H7 (cell line): Measurements from ENCODE around the gene GUK1. TPM values are rescaled to one million over a fixed set of nuclear protein-coding genes. Genes with fewer than 3 reads are reported as not detected.
A peak's percentile ranks its signal among the peaks of the same experiment; 100 is the strongest.
"Not testable (repeated sequence)": the region's sequence is repeated elsewhere in the genome, so short reads cannot be mapped to it uniquely, and the experiment has no call there.

ENCODE experiments used
- DNase-seq: peaks from one replicate; pipeline ENCODE4 v3.0.0; 2012
- H3K27me3 ChIP-seq: 2 replicates; pipeline ENCODE4 v1.6.0; 2011; ENCODE audit warnings: mild to moderate bottlenecking, low read length; ENCODE audit not compliant: control insufficient read depth, insufficient read depth
- H3K36me3 ChIP-seq: replicated peaks from 2 replicates; pipeline ENCODE4 v1.5.1; 2011; ENCODE audit warnings: low read length; ENCODE audit not compliant: control insufficient read depth, insufficient read depth
- H3K4me3 ChIP-seq: 2 replicates; pipeline ENCODE4 v1.5.1; 2011; ENCODE audit warnings: low read depth, mild to moderate bottlenecking, control low read depth, low read length, moderate library complexity; ENCODE audit not compliant: insufficient read depth
- total RNA-seq: library from RNA; depleted of rRNA; stranded (reverse); fragments of >200 nt; shearing (Covaris generic); gene quantifications from 2 replicates; pipeline ENCODE4 v1.2.3, GENCODE V29; 2014

Gene GUK1
- total RNA-seq, 1 experiment from 2014 or later: 216 TPM

GRCh38 chr1:228176461-228177182 lies 36.5 kb downstream of the GUK1 start:
- DNase-seq: no peak
- Histone ChIP-seq H3K4me3 (no peak overlapping the region), H3K27me3 (no peaks in the 10 kb centered on the region; the same call in 1 of the 2 replicates), H3K36me3 (no peaks in the 10 kb centered on the region)

- no peak for DNase-seq
- Histone ChIP-seq H3K27me3 (no peaks in the 10 kb centered on the region; the same call in 1 of the 2 replicates), H3K36me3 (no peaks in the 10 kb centered on the region), H3K4me3 (no peak overlapping the region)
These were observed 37.0 kb downstream of the GUK1 start for GRCh38 chr1:228177183-228177475.

- H3K36me3 ChIP-seq: no peaks in the 10 kb centered on the region
- H3K27me3 ChIP-seq: no peaks in the 10 kb centered on the region; the same call in 1 of the 2 replicates
- no peak for DNase-seq
- no peak overlapping the region for H3K4me3 ChIP-seq
These were observed 37.9 kb downstream of the GUK1 start for GRCh38 chr1:228177721-228178710.

- Histone ChIP-seq H3K27me3 (no peaks in the 10 kb centered on the region), H3K4me3 (no peak overlapping the region), H3K36me3 (no peaks in the 10 kb centered on the region)
- peak; percentile 22 for DNase-seq
These were observed 38.9 kb downstream of the GUK1 start for GRCh38 chr1:228178737-228179684.

DNA sequence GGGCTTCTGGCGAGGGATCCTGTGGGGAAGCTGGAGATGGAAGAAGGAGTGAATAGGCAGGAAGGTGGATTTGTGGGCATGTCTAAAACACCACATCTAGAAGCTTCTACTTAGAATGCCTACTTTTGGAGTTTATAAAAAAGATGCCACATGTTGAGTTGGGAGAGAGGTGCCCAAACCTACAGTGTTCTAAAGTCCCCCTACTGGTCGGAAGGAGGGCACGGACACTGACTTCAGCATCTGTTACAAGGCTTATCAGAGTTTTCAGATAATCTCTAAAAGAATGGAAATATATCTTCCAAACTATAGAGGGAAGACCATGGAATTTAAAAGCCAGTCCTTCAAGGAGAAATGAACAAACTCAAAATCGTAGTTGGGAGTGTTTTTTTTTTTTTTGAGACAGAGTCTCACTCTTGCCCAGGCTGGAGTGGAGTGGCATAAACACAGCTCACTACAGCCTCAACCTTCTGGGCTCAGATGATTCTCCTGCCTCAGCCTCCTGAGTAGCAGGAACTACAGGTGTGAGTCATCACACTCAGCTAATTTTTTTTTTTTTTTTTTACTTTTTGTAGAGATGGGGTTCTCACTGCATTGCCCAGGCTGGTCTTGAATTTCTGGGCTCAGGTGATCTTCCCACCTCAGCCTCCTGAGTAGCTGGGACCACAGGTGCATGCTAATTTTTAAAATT lies 40.3 kb downstream of the GUK1 start:
- H3K4me3 ChIP-seq: no peak overlapping the region
- peak; percentile 61 for DNase-seq

GRCh38 chr1:228180959-228181644 lies 41.0 kb downstream of the GUK1 start:
- Histone ChIP-seq H3K36me3 (no peaks in the 10 kb centered on the region), H3K4me3 (no peak overlapping the region), H3K27me3 (no peaks in the 10 kb centered on the region)
- DNase-seq: no peak

More for the DNA sequence above, 40.3 kb downstream of the GUK1 start:
- Histone ChIP-seq H3K36me3 (no peaks in the 10 kb centered on the region), H3K27me3 (no peaks in the 10 kb centered on the region)

- DNase-seq: no peak
- Histone ChIP-seq H3K27me3 (no peaks in the 10 kb centered on the region), H3K4me3 (no peak overlapping the region), H3K36me3 (no peaks in the 10 kb centered on the region)
These were observed 41.6 kb downstream of the GUK1 start for GRCh38 chr1:228181645-228182034.

GRCh38 chr1:228182296-228183030 lies 42.4 kb downstream of the GUK1 start:
- Histone ChIP-seq H3K36me3 (no peaks in the 10 kb centered on the region), H3K27me3 (no peaks in the 10 kb centered on the region), H3K4me3 (no peak overlapping the region)
- DNase-seq: no peak

DNA sequence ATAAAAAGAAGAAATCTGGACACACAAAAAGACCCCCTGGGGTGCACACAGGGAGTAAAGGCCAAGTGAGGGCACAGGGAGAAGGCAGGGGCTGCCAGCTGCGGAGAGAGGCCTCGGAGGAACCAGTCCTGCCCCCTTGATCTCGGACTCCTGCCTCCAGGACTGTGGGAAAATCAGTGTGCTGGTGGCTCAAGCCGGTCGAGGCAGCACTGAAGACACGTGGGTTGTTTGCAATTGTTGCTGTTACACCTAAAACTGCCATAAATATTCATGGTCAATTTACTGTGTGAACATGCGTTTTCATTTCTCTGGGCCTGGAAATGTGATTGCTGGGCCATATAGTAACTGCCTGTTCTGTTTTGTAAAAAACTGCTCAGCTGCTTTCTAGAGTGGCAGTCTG lies 44.1 kb downstream of the GUK1 start:
- no peak for DNase-seq
- no peaks in the 10 kb centered on the region for H3K27me3 ChIP-seq
- no peak overlapping the region for H3K4me3 ChIP-seq
- no peaks in the 10 kb centered on the region for H3K36me3 ChIP-seq

DNA sequence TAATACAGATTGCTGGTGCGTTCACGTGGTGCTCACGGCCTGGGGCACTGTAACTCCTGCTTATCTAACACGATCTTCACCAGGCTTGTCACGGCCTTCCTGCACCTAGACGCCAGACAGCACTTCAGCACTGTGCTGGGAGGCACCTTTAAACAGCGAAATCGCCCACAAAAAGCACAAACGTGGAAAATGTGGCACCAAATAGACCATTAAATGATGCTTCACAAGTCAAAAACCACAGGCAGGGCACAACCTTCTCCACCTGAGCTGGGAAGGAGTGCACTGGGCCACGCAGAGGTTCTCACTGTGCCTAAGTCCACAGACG lies 45.5 kb downstream of the GUK1 start:
- no peaks in the 10 kb centered on the region for H3K36me3 ChIP-seq
- DNase-seq: no peak

DNA sequence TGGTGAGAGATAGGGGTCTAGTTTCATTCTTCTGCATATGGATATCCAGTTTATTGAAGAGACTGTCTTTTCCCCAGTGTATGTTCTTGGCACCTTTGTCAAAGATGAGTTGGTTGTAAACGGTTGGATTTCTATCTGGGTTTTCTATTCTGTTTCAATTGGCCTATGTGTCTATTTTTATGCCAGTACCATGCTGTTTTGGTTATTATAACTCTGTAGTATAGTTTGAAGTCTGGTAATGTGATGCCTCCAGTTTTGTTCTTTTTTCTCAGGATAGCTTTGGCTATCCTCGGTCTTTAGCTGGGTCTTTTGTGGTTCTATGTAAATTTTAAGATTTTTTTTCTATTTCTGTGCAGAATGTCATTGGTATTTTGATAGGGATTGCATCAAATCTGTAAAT lies 48.2 kb downstream of the GUK1 start:
- not testable (repeated sequence) for H3K4me3 ChIP-seq, H3K27me3 ChIP-seq, DNase-seq, H3K36me3 ChIP-seq

More for the DNA sequence above, 45.5 kb downstream of the GUK1 start:
- Histone ChIP-seq H3K27me3 (no peaks in the 10 kb centered on the region), H3K4me3 (no peak overlapping the region)

GRCh38 chr1:228190182-228190581 lies 50.1 kb downstream of the GUK1 start:
- no peaks in the 10 kb centered on the region for H3K27me3 ChIP-seq
- no peak for DNase-seq
- H3K4me3 ChIP-seq: no peak overlapping the region
- H3K36me3 ChIP-seq: no peaks in the 10 kb centered on the region

DNA sequence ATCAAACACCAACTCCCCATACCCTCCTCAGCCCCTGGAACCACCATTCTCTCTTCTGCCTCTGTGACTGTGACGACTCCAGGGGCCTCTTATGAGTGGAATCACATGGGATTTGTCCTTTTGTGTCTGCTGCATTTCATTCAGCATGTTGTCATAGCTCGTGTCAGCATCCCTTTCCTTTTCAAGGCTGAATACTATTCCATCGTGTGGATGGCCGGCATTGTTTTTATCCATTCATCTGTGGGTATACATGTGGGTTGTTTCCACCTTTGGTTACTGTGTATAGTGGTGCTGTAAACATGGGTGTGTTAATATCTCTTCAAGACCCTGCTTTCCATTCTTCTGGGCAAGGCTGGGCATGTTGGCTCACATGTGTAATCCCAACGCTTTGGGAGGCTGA lies 50.7 kb downstream of the GUK1 start:
- no peaks in the 10 kb centered on the region for H3K36me3 ChIP-seq
- H3K27me3 ChIP-seq: no peaks in the 10 kb centered on the region
- H3K4me3 ChIP-seq: no peak overlapping the region
- DNase-seq: no peak
